IPS DF 4.7 (cell line): ENCODE results near the gene SOHLH2.

Experiments used
- DNase-seq: peaks from one replicate; pipeline ENCODE4 v3.0.0-alpha.2; 2013; ENCODE audit warnings: low spot score; ENCODE audit errors: extremely low read depth

Gene SOHLH2

GRCh38 chr13:36188441-36188840, 25.9 kb downstream of the SOHLH2 start:
- DNase-seq: no peak

- no peak for DNase-seq
Observed at GRCh38 chr13:36183901-36184300, 30.5 kb downstream of the SOHLH2 start.

GRCh38 chr13:36175621-36176020, 38.7 kb downstream of the SOHLH2 start:
- DNase-seq: no peak

GRCh38 chr13:36174923-36175322, 39.4 kb downstream of the SOHLH2 start:
- no peak for DNase-seq

- no peak for DNase-seq
Observed at GRCh38 chr13:36173571-36174322, 40.6 kb downstream of the SOHLH2 start.

- DNase-seq: no peak
Observed at GRCh38 chr13:36166046-36166445, 48.3 kb downstream of the SOHLH2 start.

- no peak for DNase-seq
Observed at GRCh38 chr13:36163809-36164308, 50.5 kb downstream of the SOHLH2 start.

GRCh38 chr13:36163286-36163685, 51.1 kb downstream of the SOHLH2 start:
- DNase-seq: no peak

- DNase-seq: no peak
Observed at GRCh38 chr13:36160297-36160696, 54.1 kb downstream of the SOHLH2 start.

GRCh38 chr13:36158611-36159010, 55.7 kb downstream of the SOHLH2 start:
- DNase-seq: no peak

- no peak for DNase-seq
Observed at GRCh38 chr13:36157480-36157879, 56.9 kb downstream of the SOHLH2 start.

- DNase-seq: no peak
Observed at GRCh38 chr13:36154567-36155291, 59.6 kb downstream of the SOHLH2 start.

GRCh38 chr13:36151591-36151990, 62.8 kb downstream of the SOHLH2 start:
- no peak for DNase-seq

GRCh38 chr13:36148446-36148845, 65.9 kb downstream of the SOHLH2 start:
- no peak for DNase-seq

- DNase-seq: no peak
Observed at GRCh38 chr13:36147330-36147729, 67.0 kb downstream of the SOHLH2 start.

GRCh38 chr13:36146511-36147269, 67.7 kb downstream of the SOHLH2 start:
- DNase-seq: no peak

GRCh38 chr13:36143738-36144137, 70.6 kb downstream of the SOHLH2 start:
- no peak for DNase-seq

GRCh38 chr13:36142735-36143134, 71.6 kb downstream of the SOHLH2 start:
- DNase-seq: no peak

GRCh38 chr13:36135876-36136275, 78.5 kb downstream of the SOHLH2 start:
- no peak for DNase-seq

- DNase-seq: no peak
Observed at GRCh38 chr13:36134632-36135031, 79.7 kb downstream of the SOHLH2 start.

GRCh38 chr13:36133950-36134626, 80.3 kb downstream of the SOHLH2 start:
- DNase-seq: no peak
